ENCODE measurements around the gene LRRC8A. TPM values are rescaled to one million over a fixed set of nuclear protein-coding genes. Genes with fewer than 3 reads are reported as not detected.
A peak's percentile ranks its signal among the peaks of the same experiment; 100 is the strongest.

The LRRC8A gene
- total RNA-seq, 1 donor from 2014 or later = 49.7 TPM

GRCh38 chr9:128912270-128912853 is 30.4 kb downstream of the LRRC8A start:
- no peak overlapping the region for H3K27ac Mint-ChIP-seq (ENCODE audit: unreplicated experiment)
- H3K9me3 Mint-ChIP-seq = no peaks in the 10 kb centered on the region
- no peak for TF ChIP-seq CTCF (conservative IDR thresholded peaks at IDR 0.05)
- H3K4me3 Mint-ChIP-seq = no peak overlapping the region
- no peaks in the 10 kb centered on the region for H3K27me3 Mint-ChIP-seq (ENCODE audit: low read depth)
- no peak for DNase-seq (ENCODE audit: low read depth, low spot score)
- H3K4me1 Mint-ChIP-seq = peaks cover 19% of the 10 kb centered on the region
- H3K36me3 Mint-ChIP-seq (ENCODE audit: low read depth) = peaks cover 18% of the 10 kb centered on the region

- Mint-ChIP-seq H3K9me3 (no peaks in the 10 kb centered on the region), H3K27ac (ENCODE audit: unreplicated experiment) (peak overlapping the region; percentile 55), H3K27me3 (ENCODE audit: low read depth) (no peaks in the 10 kb centered on the region), H3K4me3 (no peak overlapping the region), H3K4me1 (peaks cover 19% of the 10 kb centered on the region), H3K36me3 (ENCODE audit: low read depth) (peaks cover 10% of the 10 kb centered on the region)
- no peak for TF ChIP-seq CTCF (conservative IDR thresholded peaks at IDR 0.05)
- no peak for DNase-seq (ENCODE audit: low read depth, low spot score)
Observed at GRCh38 chr9:128913048-128913900, 31.3 kb downstream of the LRRC8A start.

GRCh38 chr9:128913995-128914772 is 32.3 kb downstream of the LRRC8A start:
- Mint-ChIP-seq H3K27ac (ENCODE audit: unreplicated experiment) (no peak overlapping the region), H3K27me3 (ENCODE audit: low read depth) (no peaks in the 10 kb centered on the region), H3K4me3 (no peak overlapping the region), H3K36me3 (ENCODE audit: low read depth) (peaks cover 3% of the 10 kb centered on the region), H3K4me1 (peaks cover 22% of the 10 kb centered on the region), H3K9me3 (no peaks in the 10 kb centered on the region)
- TF ChIP-seq CTCF (conservative IDR thresholded peaks at IDR 0.05) = no peak
- DNase-seq (ENCODE audit: low read depth, low spot score) = no peak

- Mint-ChIP-seq H3K9me3 (no peaks in the 10 kb centered on the region), H3K27me3 (ENCODE audit: low read depth) (no peaks in the 10 kb centered on the region), H3K4me3 (no peak overlapping the region), H3K4me1 (peaks cover 23% of the 10 kb centered on the region), H3K36me3 (ENCODE audit: low read depth) (no peaks in the 10 kb centered on the region), H3K27ac (ENCODE audit: unreplicated experiment) (no peak overlapping the region)
- DNase-seq (ENCODE audit: low read depth, low spot score) = no peak
- no peak for TF ChIP-seq CTCF (conservative IDR thresholded peaks at IDR 0.05)
Observed at GRCh38 chr9:128916204-128916603, 34.3 kb downstream of the LRRC8A start.

- no peak for DNase-seq (ENCODE audit: low read depth, low spot score)
- no peak for TF ChIP-seq CTCF (conservative IDR thresholded peaks at IDR 0.05)
- peaks cover 22% of the 10 kb centered on the region for H3K4me1 Mint-ChIP-seq
- no peak overlapping the region for H3K4me3 Mint-ChIP-seq
- no peaks in the 10 kb centered on the region for H3K36me3 Mint-ChIP-seq (ENCODE audit: low read depth)
- no peak overlapping the region for H3K27ac Mint-ChIP-seq (ENCODE audit: unreplicated experiment)
- no peaks in the 10 kb centered on the region for H3K27me3 Mint-ChIP-seq (ENCODE audit: low read depth)
- H3K9me3 Mint-ChIP-seq = no peaks in the 10 kb centered on the region
Observed at GRCh38 chr9:128916745-128917144, 34.8 kb downstream of the LRRC8A start.

Data from neural crest cell (in vitro differentiated cells).